Measurements from ENCODE around the gene HYAL3.

DNA sequence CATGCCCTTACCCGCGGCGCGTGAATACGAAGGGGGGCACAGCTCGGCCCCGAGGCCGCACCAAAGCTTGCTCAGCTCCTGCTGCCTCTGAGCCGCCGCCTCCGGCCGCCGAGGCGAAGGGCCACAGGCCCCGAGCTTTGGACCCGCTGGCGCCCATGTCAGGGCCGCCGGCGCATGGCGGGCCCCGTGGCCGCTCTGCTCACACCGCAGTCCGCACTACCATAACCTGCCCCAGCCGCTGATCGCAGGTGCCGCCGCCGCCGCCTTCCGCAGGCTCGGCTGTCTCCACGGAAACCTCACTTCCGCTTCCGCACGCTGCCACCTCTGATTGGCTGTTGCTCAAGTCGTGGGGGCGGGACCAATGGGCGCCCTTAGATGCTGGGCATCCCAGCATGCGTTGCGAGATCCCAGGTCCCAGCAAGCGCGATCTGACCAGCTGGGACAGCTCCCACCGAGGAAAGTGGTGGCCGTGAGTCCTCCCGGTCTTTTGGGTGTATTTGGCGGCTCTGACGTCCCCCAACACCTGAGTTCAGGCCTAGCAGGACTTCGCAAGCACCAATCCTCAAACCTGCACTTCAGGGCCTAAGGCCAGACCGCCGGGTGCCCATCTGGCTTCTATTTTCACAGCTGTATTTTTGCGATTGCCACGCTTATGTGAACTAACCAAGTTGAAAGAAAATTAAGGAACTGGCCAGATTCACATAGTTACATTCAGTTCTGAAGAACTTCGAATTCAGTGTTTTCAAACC is 28.9 kb upstream of the HYAL3 start, which contains the start of gene TUSC2:
- TF ChIP-seq, protein P1, sequence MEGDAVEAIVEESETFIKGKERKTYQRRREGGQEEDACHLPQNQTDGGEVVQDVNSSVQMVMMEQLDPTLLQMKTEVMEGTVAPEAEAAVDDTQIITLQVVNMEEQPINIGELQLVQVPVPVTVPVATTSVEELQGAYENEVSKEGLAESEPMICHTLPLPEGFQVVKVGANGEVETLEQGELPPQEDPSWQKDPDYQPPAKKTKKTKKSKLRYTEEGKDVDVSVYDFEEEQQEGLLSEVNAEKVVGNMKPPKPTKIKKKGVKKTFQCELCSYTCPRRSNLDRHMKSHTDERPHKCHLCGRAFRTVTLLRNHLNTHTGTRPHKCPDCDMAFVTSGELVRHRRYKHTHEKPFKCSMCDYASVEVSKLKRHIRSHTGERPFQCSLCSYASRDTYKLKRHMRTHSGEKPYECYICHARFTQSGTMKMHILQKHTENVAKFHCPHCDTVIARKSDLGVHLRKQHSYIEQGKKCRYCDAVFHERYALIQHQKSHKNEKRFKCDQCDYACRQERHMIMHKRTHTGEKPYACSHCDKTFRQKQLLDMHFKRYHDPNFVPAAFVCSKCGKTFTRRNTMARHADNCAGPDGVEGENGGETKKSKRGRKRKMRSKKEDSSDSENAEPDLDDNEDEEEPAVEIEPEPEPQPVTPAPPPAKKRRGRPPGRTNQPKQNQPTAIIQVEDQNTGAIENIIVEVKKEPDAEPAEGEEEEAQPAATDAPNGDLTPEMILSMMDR (IDR thresholded peaks at IDR 0.05 in 8 of 11, conservative IDR thresholded peaks at IDR 0.05 in 3 of 11), result peak in 4 of 11 experiments; percentile 15 to 22 (median 20)
- TF ChIP-seq POLR2AphosphoS5 (IDR thresholded peaks at IDR 0.05) (peak; percentile 94 to 98 (median 96)), POLR2A (IDR thresholded peaks at IDR 0.05) (no peak)
